Measurements from ENCODE around the gene LSG1.

GRCh38 chr3:194620196-194620595, 51.8 kb downstream of the LSG1 start:
- TF ChIP-seq, protein P1, sequence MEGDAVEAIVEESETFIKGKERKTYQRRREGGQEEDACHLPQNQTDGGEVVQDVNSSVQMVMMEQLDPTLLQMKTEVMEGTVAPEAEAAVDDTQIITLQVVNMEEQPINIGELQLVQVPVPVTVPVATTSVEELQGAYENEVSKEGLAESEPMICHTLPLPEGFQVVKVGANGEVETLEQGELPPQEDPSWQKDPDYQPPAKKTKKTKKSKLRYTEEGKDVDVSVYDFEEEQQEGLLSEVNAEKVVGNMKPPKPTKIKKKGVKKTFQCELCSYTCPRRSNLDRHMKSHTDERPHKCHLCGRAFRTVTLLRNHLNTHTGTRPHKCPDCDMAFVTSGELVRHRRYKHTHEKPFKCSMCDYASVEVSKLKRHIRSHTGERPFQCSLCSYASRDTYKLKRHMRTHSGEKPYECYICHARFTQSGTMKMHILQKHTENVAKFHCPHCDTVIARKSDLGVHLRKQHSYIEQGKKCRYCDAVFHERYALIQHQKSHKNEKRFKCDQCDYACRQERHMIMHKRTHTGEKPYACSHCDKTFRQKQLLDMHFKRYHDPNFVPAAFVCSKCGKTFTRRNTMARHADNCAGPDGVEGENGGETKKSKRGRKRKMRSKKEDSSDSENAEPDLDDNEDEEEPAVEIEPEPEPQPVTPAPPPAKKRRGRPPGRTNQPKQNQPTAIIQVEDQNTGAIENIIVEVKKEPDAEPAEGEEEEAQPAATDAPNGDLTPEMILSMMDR (IDR thresholded peaks at IDR 0.05), result no peak
- no peak for TF ChIP-seq POLR2A (IDR thresholded peaks at IDR 0.05)

All from adrenal gland (tissue), 5 donors.